Neutrophil (primary cell): Measurements from ENCODE around the gene CDKN2A.

Experiments used
- H3K27ac ChIP-seq: fragments of 200-600 bp; sonication (generic); 2 replicates; pipeline ENCODE4 v1.5.1; 2016; ENCODE audit warnings: mild to moderate bottlenecking, moderate library complexity
- H3K27me3 ChIP-seq: fragments of 200-600 bp; sonication (generic); 2 replicates; pipeline ENCODE4 v1.6.0; 2016; ENCODE audit warnings: mild to moderate bottlenecking
- H3K36me3 ChIP-seq: fragments of 200-600 bp; sonication (generic); 2 replicates; pipeline ENCODE4 v1.5.1; 2017
- H3K4me1 ChIP-seq, 2 experiments: fragments of 200-600 bp in 1 of 2; sonication (generic) in 1 of 2; 1 replicate in 1 of 2; 2 replicates in 1 of 2; pipeline versions ENCODE4 v1.5.1 to v1.6.1; 2013 to 2016; ENCODE audit warnings: low read depth in 1 of 2, low read length in 1 of 2, mild to moderate bottlenecking in 1 of 2, moderate library complexity in 1 of 2; ENCODE audit not compliant: control insufficient read depth in 1 of 2, insufficient read depth in 1 of 2
- H3K4me3 ChIP-seq, 2 experiments: fragments of 200-600 bp in 1 of 2; sonication (generic) in 1 of 2; 1 replicate in 1 of 2; 2 replicates in 1 of 2; pipeline ENCODE4 v1.5.1; 2013 to 2016; ENCODE audit warnings: low read depth in 1 of 2, low read length in 1 of 2, mild to moderate bottlenecking in 1 of 2, moderate library complexity in 1 of 2
- H3K9me3 ChIP-seq: fragments of 200-600 bp; sonication (generic); 2 replicates; pipeline ENCODE4 v1.5.1; 2016
- TF ChIP-seq, protein P1 (sequence below): fragments of 200-600 bp; sonication (generic); IDR thresholded peaks from 2 replicates; pipeline ENCODE4 v1.5.1; 2016; ENCODE audit warnings: antibody characterized with exemption

Gene CDKN2A

GRCh38 chr9:22031655-22032411 is 37.6 kb upstream of the CDKN2A start:
- Histone ChIP-seq H3K4me1 (peaks cover 3 to 8% of the 10 kb centered on the region in 2 experiments), H3K4me3 (no peak overlapping the region), H3K27ac (no peak overlapping the region), H3K27me3 (no peaks in the 10 kb centered on the region), H3K9me3 (no peaks in the 10 kb centered on the region), H3K36me3 (no peaks in the 10 kb centered on the region)
- TF ChIP-seq, protein P1, sequence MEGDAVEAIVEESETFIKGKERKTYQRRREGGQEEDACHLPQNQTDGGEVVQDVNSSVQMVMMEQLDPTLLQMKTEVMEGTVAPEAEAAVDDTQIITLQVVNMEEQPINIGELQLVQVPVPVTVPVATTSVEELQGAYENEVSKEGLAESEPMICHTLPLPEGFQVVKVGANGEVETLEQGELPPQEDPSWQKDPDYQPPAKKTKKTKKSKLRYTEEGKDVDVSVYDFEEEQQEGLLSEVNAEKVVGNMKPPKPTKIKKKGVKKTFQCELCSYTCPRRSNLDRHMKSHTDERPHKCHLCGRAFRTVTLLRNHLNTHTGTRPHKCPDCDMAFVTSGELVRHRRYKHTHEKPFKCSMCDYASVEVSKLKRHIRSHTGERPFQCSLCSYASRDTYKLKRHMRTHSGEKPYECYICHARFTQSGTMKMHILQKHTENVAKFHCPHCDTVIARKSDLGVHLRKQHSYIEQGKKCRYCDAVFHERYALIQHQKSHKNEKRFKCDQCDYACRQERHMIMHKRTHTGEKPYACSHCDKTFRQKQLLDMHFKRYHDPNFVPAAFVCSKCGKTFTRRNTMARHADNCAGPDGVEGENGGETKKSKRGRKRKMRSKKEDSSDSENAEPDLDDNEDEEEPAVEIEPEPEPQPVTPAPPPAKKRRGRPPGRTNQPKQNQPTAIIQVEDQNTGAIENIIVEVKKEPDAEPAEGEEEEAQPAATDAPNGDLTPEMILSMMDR = no peak

GRCh38 chr9:22030101-22030598 is 36.0 kb upstream of the CDKN2A start:
- TF ChIP-seq, protein P1 = no peak
- Histone ChIP-seq H3K4me3 (no peak overlapping the region), H3K27ac (no peak overlapping the region), H3K27me3 (peaks cover 4% of the 10 kb centered on the region), H3K9me3 (no peaks in the 10 kb centered on the region), H3K36me3 (no peaks in the 10 kb centered on the region), H3K4me1 (peaks cover 3 to 8% of the 10 kb centered on the region in 2 experiments)

DNA sequence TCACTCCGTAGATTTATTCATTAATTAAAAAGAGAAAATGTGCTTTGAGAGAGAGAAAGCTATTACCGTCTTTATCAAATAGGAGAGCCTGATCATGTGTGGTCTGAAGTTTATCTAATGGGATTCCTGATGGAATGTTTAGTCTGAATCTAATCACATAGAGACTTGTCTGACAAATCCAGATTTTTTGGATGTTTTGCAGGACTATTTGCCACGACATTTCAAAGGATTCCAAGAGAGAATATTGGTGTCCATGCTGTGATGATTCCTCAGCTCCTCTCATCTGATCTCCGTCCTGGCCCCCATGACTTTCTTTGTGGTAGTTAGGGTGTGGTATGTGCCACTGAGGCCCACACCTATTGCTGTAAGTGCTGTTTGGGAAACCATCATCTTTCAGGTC is 35.0 kb upstream of the CDKN2A start:
- no peaks in the 10 kb centered on the region for H3K9me3 ChIP-seq
- H3K4me3 ChIP-seq = no peak overlapping the region
- H3K27ac ChIP-seq = no peak overlapping the region
- H3K4me1 ChIP-seq = peaks cover 3 to 8% of the 10 kb centered on the region in 2 experiments
- peaks cover 13% of the 10 kb centered on the region for H3K27me3 ChIP-seq
- no peaks in the 10 kb centered on the region for H3K36me3 ChIP-seq
- TF ChIP-seq, protein P1 = no peak

GRCh38 chr9:22028394-22028793 is 34.2 kb upstream of the CDKN2A start:
- Histone ChIP-seq H3K9me3 (no peaks in the 10 kb centered on the region), H3K4me3 (no peak overlapping the region), H3K4me1 (peaks cover 3 to 8% of the 10 kb centered on the region in 2 experiments), H3K27ac (no peak overlapping the region), H3K27me3 (peaks cover 22% of the 10 kb centered on the region), H3K36me3 (no peaks in the 10 kb centered on the region)
- TF ChIP-seq, protein P1 = no peak

DNA sequence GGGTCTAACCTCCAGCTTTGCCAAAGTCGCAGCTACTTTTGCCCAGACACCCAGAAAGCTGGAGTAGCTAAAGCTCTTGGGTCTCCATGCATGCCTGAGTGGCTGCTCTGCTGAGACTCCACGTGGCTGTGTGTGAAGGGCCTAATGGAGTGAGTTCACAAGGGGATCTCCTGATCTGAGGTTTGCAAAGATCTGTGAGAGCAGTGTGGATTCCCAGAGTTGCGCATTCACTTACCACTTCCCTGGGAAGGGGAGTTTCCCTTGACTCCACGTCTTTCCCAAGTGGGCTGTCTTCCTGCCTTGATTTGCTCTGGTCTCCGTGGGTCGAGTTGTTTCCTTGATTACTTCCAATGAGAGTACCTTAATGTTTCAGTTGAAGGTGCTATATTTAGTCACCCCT is 32.5 kb upstream of the CDKN2A start:
- no peak overlapping the region for H3K27ac ChIP-seq
- H3K27me3 ChIP-seq = peaks cover 31% of the 10 kb centered on the region
- peaks cover 3 to 8% of the 10 kb centered on the region in 2 experiments for H3K4me1 ChIP-seq
- H3K4me3 ChIP-seq = no peak overlapping the region
- TF ChIP-seq, protein P1 = no peak
- no peaks in the 10 kb centered on the region for H3K9me3 ChIP-seq
- no peaks in the 10 kb centered on the region for H3K36me3 ChIP-seq
